H1 (cell line): ENCODE measurements around the gene EXOC3L1. TPM values are rescaled to one million over a fixed set of nuclear protein-coding genes. Genes with fewer than 3 reads are reported as not detected.

Experiments used
- CTCF ChIA-PET: fragments of 300-600 bp; sonication (Branson Sonifier 250); formaldehyde crosslinking; loops from one replicate; lab custom pipeline; 2021; ENCODE audit not compliant: partially characterized antibody; lab: Charles Lee
- POLR2A ChIA-PET: fragments of 300-600 bp; sonication (Branson Sonifier 250); formaldehyde crosslinking; loops from one replicate; lab custom pipeline; 2021; ENCODE audit warnings: inconsistent platforms; ENCODE audit not compliant: partially characterized antibody; lab: Charles Lee
- DNase-seq, 2 experiments: peaks; one replicate each; pipeline versions ENCODE4 v3.0.0 to v3.0.0-alpha.2; 2010 to 2022; ENCODE audit warnings: low spot score in 2 of 2, low read depth in 1 of 2, mixed read lengths in 1 of 2
- FAIRE-seq: peaks from 2 replicates; lab custom pipeline; 2011; peaks lifted over from hg19 to GRCh38; lab: Jason Lieb, UNC
- H2AFZ ChIP-seq: 2 replicates; pipeline ENCODE4 v1.8.1; 2012; ENCODE audit warnings: low read length, inconsistent platforms
- H2AK5ac ChIP-seq: 2 replicates; pipeline ENCODE4 v1.6.1; 2013; ENCODE audit warnings: low read depth, low read length
- H2BK120ac ChIP-seq: replicated peaks from 2 replicates; pipeline ENCODE3; 2013; ENCODE audit warnings: low read depth, low read length, inconsistent platforms
- H2BK12ac ChIP-seq: 2 replicates; pipeline ENCODE4 v1.6.1; 2013; ENCODE audit warnings: low read depth, low read length
- H2BK15ac ChIP-seq: 2 replicates; pipeline ENCODE4 v1.6.1; 2013; ENCODE audit warnings: low read length
- H2BK20ac ChIP-seq: 2 replicates; pipeline ENCODE4 v1.6.1; 2013; ENCODE audit warnings: low read length
- H2BK5ac ChIP-seq: 2 replicates; pipeline ENCODE4 v1.6.1; 2013; ENCODE audit warnings: low read depth, low read length
- H3K14ac ChIP-seq: 2 replicates; pipeline ENCODE4 v1.6.1; 2013; ENCODE audit warnings: inconsistent platforms; ENCODE audit not compliant: insufficient read length
- H3K18ac ChIP-seq: 2 replicates; pipeline ENCODE4 v1.6.1; 2013; ENCODE audit warnings: low read length; ENCODE audit errors: extremely low read depth
- H3K23ac ChIP-seq: 2 replicates; pipeline ENCODE4 v1.6.1; 2013; ENCODE audit warnings: inconsistent platforms; ENCODE audit not compliant: insufficient read length
- H3K23me2 ChIP-seq: 2 replicates; pipeline ENCODE4 v1.6.1; 2013; ENCODE audit warnings: low read depth, low read length
- H3K27ac ChIP-seq: 2 replicates; pipeline ENCODE4 v1.6.1; 2011; ENCODE audit warnings: low read depth, low read length, inconsistent platforms
- H3K27me3 ChIP-seq, 4 experiments: replicated peaks in 1 of 4; 1 replicate in 1 of 4; 2 replicates in 3 of 4; pipeline versions ENCODE4 v1.6.1 to v1.8.1; 2011 to 2013; ENCODE audit warnings: low read length in 3 of 4, mild to moderate bottlenecking in 3 of 4, inconsistent platforms in 2 of 4, mixed read lengths in 2 of 4, moderate library complexity in 1 of 4; ENCODE audit not compliant: control insufficient read depth in 3 of 4, insufficient read depth in 3 of 4; ENCODE audit errors: extremely low read depth in 1 of 4
- H3K36me3 ChIP-seq, 4 experiments: 2 replicates each; pipeline versions ENCODE4 v1.6.1 to v1.8.1; 2011 to 2013; ENCODE audit warnings: mild to moderate bottlenecking in 4 of 4, low read length in 3 of 4, moderate library complexity in 2 of 4, control low read depth in 1 of 4, inconsistent platforms in 1 of 4; ENCODE audit not compliant: insufficient read depth in 4 of 4, control insufficient read depth in 2 of 4
- H3K4ac ChIP-seq: replicated peaks from 2 replicates; pipeline ENCODE3; 2013; ENCODE audit warnings: low read length, low read depth, mixed read lengths, inconsistent platforms; ENCODE audit not compliant: insufficient read length
- H3K4me1 ChIP-seq, 4 experiments: replicated peaks in 1 of 4; 1 replicate in 1 of 4; 2 replicates in 3 of 4; pipeline versions ENCODE4 v1.6.1 to v1.8.1; 2011 to 2013; ENCODE audit warnings: low read length in 3 of 4, inconsistent platforms in 2 of 4, mixed read lengths in 1 of 4; ENCODE audit not compliant: insufficient read depth in 4 of 4, control insufficient read depth in 3 of 4
- H3K4me2 ChIP-seq, 2 experiments: 2 replicates each; pipeline versions ENCODE4 v1.6.1 to v1.8.1; 2011 to 2013; ENCODE audit warnings: low read depth in 2 of 2, low read length in 2 of 2, control low read depth in 1 of 2, inconsistent platforms in 1 of 2, mild to moderate bottlenecking in 1 of 2; ENCODE audit not compliant: insufficient read depth in 1 of 2
- H3K4me3 ChIP-seq, 4 experiments: fragments of 200-600, 300-600 bp in 1 of 4; sonication (generic), shearing (Covaris generic), sonication (Bioruptor Twin) in 1 of 4; 2 replicates each; pipeline versions ENCODE4 v1.5.1 to v1.8.1; 2011 to 2016; ENCODE audit warnings: low read length in 4 of 4, low read depth in 3 of 4, control low read depth in 2 of 4, inconsistent platforms in 2 of 4, mild to moderate bottlenecking in 2 of 4, mixed read lengths in 1 of 4, moderate library complexity in 1 of 4; ENCODE audit not compliant: insufficient read depth in 2 of 4; ENCODE audit errors: extremely low read depth in 1 of 4
- H3K56ac ChIP-seq: replicated peaks from 2 replicates; pipeline ENCODE3; 2013; ENCODE audit warnings: low read depth, mild to moderate bottlenecking, mixed read lengths, low read length, inconsistent platforms; ENCODE audit not compliant: insufficient read length
- H3K79me1 ChIP-seq: 2 replicates; pipeline ENCODE4 v1.6.1; 2013; ENCODE audit warnings: low read depth, low read length, control low read depth
- H3K79me2 ChIP-seq, 2 experiments: 2 replicates each; pipeline versions ENCODE4 v1.6.1 to v1.8.1; 2012 to 2013; ENCODE audit warnings: low read length in 2 of 2, mild to moderate bottlenecking in 2 of 2, inconsistent platforms in 1 of 2; ENCODE audit not compliant: insufficient read depth in 2 of 2, control insufficient read depth in 1 of 2
- H3K9ac ChIP-seq, 4 experiments: replicated peaks in 1 of 4; 1 replicate in 1 of 4; 2 replicates in 3 of 4; pipeline versions ENCODE4 v1.6.1 to v1.8.1; 2011 to 2013; ENCODE audit warnings: low read depth in 3 of 4, low read length in 3 of 4, control low read depth in 2 of 4, mild to moderate bottlenecking in 2 of 4, moderate library complexity in 2 of 4, inconsistent platforms in 1 of 4; ENCODE audit errors: extremely low read depth in 1 of 4
- H3K9me3 ChIP-seq, 2 experiments: 2 replicates each; pipeline versions ENCODE4 v1.6.1 to v1.8.1; 2012 to 2013; ENCODE audit warnings: mild to moderate bottlenecking in 2 of 2, moderate library complexity in 2 of 2, control low read depth in 1 of 2, inconsistent platforms in 1 of 2, low read depth in 1 of 2, low read length in 1 of 2, mixed read lengths in 1 of 2; ENCODE audit not compliant: insufficient read depth in 2 of 2
- H4K20me1 ChIP-seq, 2 experiments: replicated peaks in 1 of 2; 2 replicates each; pipeline versions ENCODE3 to v1.8.1; 2011 to 2013; ENCODE audit warnings: inconsistent platforms in 2 of 2, low read length in 2 of 2, mild to moderate bottlenecking in 1 of 2; ENCODE audit not compliant: insufficient read depth in 2 of 2, control insufficient read depth in 1 of 2
- H4K5ac ChIP-seq: 2 replicates; pipeline ENCODE4 v1.6.1; 2013; ENCODE audit warnings: low read length, low read depth, mixed read lengths, inconsistent platforms; ENCODE audit not compliant: insufficient read length
- H4K8ac ChIP-seq: 2 replicates; pipeline ENCODE4 v1.8.0; 2013; ENCODE audit warnings: mild to moderate bottlenecking, moderate library complexity, low read length, inconsistent platforms; ENCODE audit not compliant: insufficient read depth; ENCODE audit errors: extremely low read depth
- H4K91ac ChIP-seq: replicated peaks from 2 replicates; pipeline ENCODE3; 2013; ENCODE audit warnings: low read length, mixed read lengths, inconsistent platforms; ENCODE audit not compliant: insufficient read length
- JUND ChIP-seq: IDR thresholded peaks from 2 replicates; pipeline ENCODE4 v1.6.1; 2011; ENCODE audit warnings: mild to moderate bottlenecking, improper control_type of control experiment, low read length
- WGBS, 2 experiments: shearing (Covaris generic) in 1 of 2; methylation state at CpG; one replicate each; pipeline versions ENCODE4 v1.1.6 to v1.1.7; 2013 to 2015; ENCODE audit warnings: low lambda C conversion rate in 2 of 2, mixed read lengths in 2 of 2, inconsistent platforms in 1 of 2, low coverage in 1 of 2, missing lambda C conversion rate in 1 of 2; ENCODE audit not compliant: insufficient replicate concordance in 2 of 2, insufficient coverage in 1 of 2, insufficient read length in 1 of 2; ENCODE audit errors: extremely low coverage in 1 of 2, missing lambda C conversion rate in 1 of 2; 5-methylcytosine and 5-hydroxymethylcytosine counted together
- polyA plus RNA-seq, 7 experiments: library from polyadenylated mRNA; depleted of rRNA in 3 of 7; stranded (reverse) in 5 of 7; unstranded in 2 of 7; fragments of >200 nt in 5 of 7; fragments of 200-250 nt in 2 of 7; gene quantifications; 1 replicate in 5 of 7; 2 replicates in 1 of 7; 4 replicates in 1 of 7; pipeline versions ENCODE4 v1.2.1 to v1.2.3, GENCODE V29; 2011 to 2013; ENCODE audit warnings: missing spikeins in 2 of 7, mixed read lengths in 2 of 7
- total RNA-seq: library from RNA; stranded (reverse); fragmentation: NEBNext Ultra II Directional; extraction: Animal tissue kit (Norgen Biotek cat#: 25700); gene quantifications from 2 replicates; pipeline ENCODE4 v1.2.1, GENCODE V29; 2021

The EXOC3L1 gene
- total and polyA plus RNA-seq, 2 of the 8 experiments (the other 6 are each of a cell fraction or from before 2014, with no cell fraction given), result 1.3 TPM

GRCh38 chr16:67149276-67150046, 40.5 kb downstream of the EXOC3L1 start:
- ChIA-PET CTCF (interaction anchor here (0.7 to 5.3 kb wide), 18 partner anchors 8 to 197 kb away, joined by 3 to 38 read pairs (median 3); partner anchors contain the start of gene NOL3), POLR2A (interaction anchor here (1.2 to 1.7 kb wide), 7 partner anchors 11 to 119 kb away, joined by 3 to 6 read pairs (median 5); partner anchors contain the start of genes FBXL8, HSF4 and TRADD)
- peaks cover 19 to 41% (median 34%) of the 10 kb centered on the region in 4 experiments for H3K27me3 ChIP-seq
- no peak overlapping the region for H2BK15ac ChIP-seq
- no peak overlapping the region for H2BK120ac ChIP-seq
- FAIRE-seq (no peak), DNase-seq (peak in 1 of 2 experiments; percentile 64)
- H3K56ac ChIP-seq, result no peak overlapping the region
- H3K36me3 ChIP-seq, result peaks cover 11 to 23% (median 17%) of the 10 kb centered on the region in 4 experiments; a peak in 6 of 8 replicates
- no peak overlapping the region for H4K91ac ChIP-seq
- peak overlapping the region; percentile 75 for H3K18ac ChIP-seq
- H2BK5ac ChIP-seq, result no peak overlapping the region; the same call in 1 of the 2 replicates
- H3K23me2 ChIP-seq, result peaks cover 13% of the 10 kb centered on the region; the same call in 1 of the 2 replicates
- H3K27ac ChIP-seq, result no peak overlapping the region
- no peak overlapping the region for H2AK5ac ChIP-seq
- H3K9ac ChIP-seq, result no peak overlapping the region
- H4K20me1 ChIP-seq, result peaks cover 3 to 23% of the 10 kb centered on the region in 2 experiments
- no peaks in the 10 kb centered on the region for H3K79me2 ChIP-seq
- no peak overlapping the region for H2BK20ac ChIP-seq
- H3K79me1 ChIP-seq, result no peaks in the 10 kb centered on the region
- H2BK12ac ChIP-seq, result no peak overlapping the region
- H3K14ac ChIP-seq, result no peak overlapping the region
- no peak overlapping the region for H3K23ac ChIP-seq
- 70% methylated on average over 73 of the region's 77 CpGs; no CpG with 5 or more reads in 1 of the 2 experiments for WGBS, 2 experiments
- no peak overlapping the region for H3K4ac ChIP-seq
- H3K9me3 ChIP-seq, result no peaks in the 10 kb centered on the region; a peak in 1 of 4 replicates
- 0 out of 2 replicates have a peak overlapping the region, but pooled peaks have one; percentile 28 for H2AFZ ChIP-seq
- H3K4me2 ChIP-seq, result peak overlapping the region; percentile 80 to 92
- H4K5ac ChIP-seq, result no peak overlapping the region
- peaks cover 0 to 11% (median 8%) of the 10 kb centered on the region in 4 experiments; a peak in 5 of 7 replicates for H3K4me1 ChIP-seq
- no peak overlapping the region; the same call in 1 of the 2 replicates for H4K8ac ChIP-seq
- H3K4me3 ChIP-seq, result peak overlapping the region; percentile 62 to 75 (median 72); a peak in 5 of 8 replicates
- no peak for TF ChIP-seq JUND
